GM18502 (cell line): ENCODE measurements around the gene CIP2A.

ENCODE experiments used
- ATAC-seq: cut with Tn5 transposase; IDR thresholded peaks from one replicate; pipeline ENCODE4 v1.9.1; 2021; ENCODE audit warnings: mild to moderate bottlenecking; ENCODE audit not compliant: unreplicated experiment, poor library complexity

CIP2A gene

GRCh38 chr3:108513961-108514360 is 75.3 kb downstream of the CIP2A start:
- ATAC-seq = no peak

- no peak for ATAC-seq
These were observed 76.6 kb downstream of the CIP2A start for GRCh38 chr3:108512671-108513070.

GRCh38 chr3:108511490-108511889 is 77.7 kb downstream of the CIP2A start:
- ATAC-seq = no peak

- no peak for ATAC-seq
These were observed 78.2 kb downstream of the CIP2A start for GRCh38 chr3:108511055-108511454.

- ATAC-seq = no peak
These were observed 78.7 kb downstream of the CIP2A start, which contains the start of gene MYH15 for GRCh38 chr3:108510496-108510895. TSS of gene MYH15 (minus strand) at chr3:108510596. CDS start at chr3:108510530, 66 bp downstream.

GRCh38 chr3:108509871-108510270 is 79.4 kb downstream of the CIP2A start:
- ATAC-seq = no peak

GRCh38 chr3:108509263-108509662 is 80.0 kb downstream of the CIP2A start:
- no peak for ATAC-seq

- ATAC-seq = no peak
These were observed 81.3 kb downstream of the CIP2A start for GRCh38 chr3:108507902-108508301.

- ATAC-seq = no peak
These were observed 83.4 kb downstream of the CIP2A start for GRCh38 chr3:108505811-108506210.

- ATAC-seq = no peak
These were observed 85.5 kb downstream of the CIP2A start for GRCh38 chr3:108503722-108504121.

GRCh38 chr3:108501535-108501934 is 87.7 kb downstream of the CIP2A start:
- ATAC-seq = no peak

GRCh38 chr3:108500728-108501127 is 88.5 kb downstream of the CIP2A start:
- no peak for ATAC-seq
